Stomach (tissue), 9 donors: Measurements from ENCODE around the gene SPAG17. TPM values are rescaled to one million over a fixed set of nuclear protein-coding genes. Genes with fewer than 3 reads are reported as not detected.

Experiments used
- DNase-seq, 2 donors: peaks; one replicate each; pipeline versions ENCODE4 v3.0.0 to v3.0.0-alpha.2; 2013 to 2019
- H3K27ac ChIP-seq, 5 donors: fragments of 200-600 bp in 4 of 5; sonication (generic) in 4 of 5; one replicate each; pipeline ENCODE4 v1.5.1; 2013 to 2019; ENCODE audit warnings: mild to moderate bottlenecking in 1 of 5, moderate library complexity in 1 of 5
- H3K27me3 ChIP-seq, 3 donors: fragments of 200-600 bp; sonication (generic); one replicate each; pipeline ENCODE4 v1.5.1; 2017 to 2019; ENCODE audit warnings: mixed run types in 1 of 3
- H3K36me3 ChIP-seq, 4 donors: fragments of 200-600 bp; sonication (generic); 1 replicate in 3 of 4; 2 replicates in 1 of 4; pipeline ENCODE4 v1.5.1; 2016 to 2019
- H3K4me1 ChIP-seq, 4 donors: fragments of 200-600 bp; sonication (generic); one replicate each; pipeline ENCODE4 v1.5.1; 2016 to 2019
- H3K4me3 ChIP-seq, 4 donors: fragments of 200-600 bp; sonication (generic) in 3 of 4; one replicate each; pipeline ENCODE4 v1.5.1; 2016 to 2019; ENCODE audit warnings: mild to moderate bottlenecking in 1 of 4
- H3K9me3 ChIP-seq, 4 donors: fragments of 200-600 bp; sonication (generic); one replicate each; pipeline ENCODE4 v1.5.1; 2016 to 2019
- EP300 ChIP-seq: sonication (generic); formaldehyde crosslinking; IDR thresholded peaks from one replicate; pipeline ENCODE4 v1.6.1; 2017; ENCODE audit warnings: antibody characterized with exemption
- POLR2A ChIP-seq, 4 donors: fragments of 450-650 bp; IDR thresholded peaks; one replicate each; pipeline ENCODE4 v1.6.1; 2016; ENCODE audit warnings: antibody characterized with exemption in 4 of 4, control low read depth in 2 of 4, mild to moderate bottlenecking in 1 of 4, moderate library complexity in 1 of 4
- POLR2AphosphoS5 ChIP-seq, 3 donors: sonication (generic); formaldehyde crosslinking; IDR thresholded peaks; one replicate each; pipeline ENCODE4 v1.6.1; 2016; ENCODE audit warnings: antibody characterized with exemption in 3 of 3
- WGBS, 5 donors: extraction: QIAGEN DNeasy Blood & Tissue Kit in 3 of 5; methylation state at CpG; one replicate each; pipeline versions ENCODE4 v1.1.5 to v1.1.7; 2013 to 2018; 5-methylcytosine and 5-hydroxymethylcytosine counted together
- intact Hi-C: fragments of 100-400 bp; cut with DNase I; formaldehyde crosslinking; loops from one replicate; pipeline ENCODE4 v1.15.1; 2023; ENCODE audit warnings: low total_unique reads
- polyA plus RNA-seq, 3 donors: library from polyadenylated mRNA; stranded (reverse); fragments of 200-250 nt; gene quantifications; one replicate each; pipeline ENCODE4 v1.2.3, GENCODE V29; 2013
- total RNA-seq, 5 donors: library from RNA; depleted of rRNA; stranded (reverse); fragments of >200 nt; gene quantifications; one replicate each; pipeline versions ENCODE4 v1.1.0 to v1.2.3, GENCODE V29; 2014 to 2016
- TF ChIP-seq, protein P1 (sequence below), 7 experiments: fragments of 450-650 bp in 4 of 7; fragments of 200-600 bp in 3 of 7; sonication (generic) in 3 of 7; IDR thresholded peaks; one replicate each; pipeline ENCODE4 v1.5.1; 2016 to 2019; ENCODE audit warnings: antibody characterized with exemption in 7 of 7, control low read depth in 2 of 7, mild to moderate bottlenecking in 1 of 7
- donor health status: healthy with polysubstance abuse.
- donor health status: Bipolar disorder and iron deficiency.
- donor health status: healthy.

SPAG17 gene
- total and polyA plus RNA-seq, 8 donors = under 0.01 to 8.9 (median 5.0) TPM; not detected in 5

DNA sequence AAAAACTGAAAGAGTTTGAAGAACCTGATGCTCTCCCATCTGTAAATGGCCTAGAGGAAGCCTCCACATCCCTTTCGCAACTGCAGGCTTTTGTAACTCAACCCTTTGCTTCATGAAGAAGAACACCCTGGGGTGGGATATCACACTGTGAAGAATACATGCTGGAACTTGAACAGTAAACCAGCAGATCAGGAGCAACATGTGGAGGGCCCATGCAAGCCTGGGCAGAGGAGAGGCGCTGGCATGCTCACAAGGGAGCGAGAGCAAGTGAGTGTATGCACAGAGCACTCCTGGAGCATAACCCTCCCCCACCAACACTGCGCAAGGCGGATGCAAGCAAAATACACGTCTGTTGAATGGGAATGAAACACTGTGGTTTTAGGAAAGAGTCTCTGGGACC lies 24.6 kb upstream of the SPAG17 start:
- no peak overlapping the region for H3K4me3 ChIP-seq
- TF ChIP-seq EP300 = no peak

DNA sequence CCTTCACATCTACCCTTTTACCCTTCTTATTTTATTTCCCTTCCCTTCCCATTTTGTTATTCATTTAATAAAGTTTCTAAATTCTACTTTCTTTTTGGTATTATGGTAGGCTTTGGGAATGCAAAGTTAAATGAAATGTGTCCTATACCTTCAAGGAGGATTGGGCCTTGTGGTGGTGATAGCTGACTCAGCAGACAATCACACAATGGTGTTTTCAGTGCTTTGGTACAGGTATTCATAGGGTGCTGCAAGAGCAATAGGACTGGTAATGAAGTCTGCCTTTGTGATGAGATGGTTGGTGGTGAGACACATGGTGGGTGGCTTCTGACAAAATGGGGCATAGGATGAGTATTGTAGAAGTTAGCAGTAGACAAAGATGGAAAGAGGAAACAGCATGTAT lies 21.9 kb upstream of the SPAG17 start:
- H3K9me3 ChIP-seq = peaks cover 0 to under 1% (median 0%) of the 10 kb centered on the region in 4 donors
- DNase-seq = no peak
- TF ChIP-seq POLR2AphosphoS5 (IDR thresholded peaks at IDR 0.05) (no peak), POLR2A (IDR thresholded peaks at IDR 0.05) (no peak), EP300 (no peak)
- TF ChIP-seq, protein P1, sequence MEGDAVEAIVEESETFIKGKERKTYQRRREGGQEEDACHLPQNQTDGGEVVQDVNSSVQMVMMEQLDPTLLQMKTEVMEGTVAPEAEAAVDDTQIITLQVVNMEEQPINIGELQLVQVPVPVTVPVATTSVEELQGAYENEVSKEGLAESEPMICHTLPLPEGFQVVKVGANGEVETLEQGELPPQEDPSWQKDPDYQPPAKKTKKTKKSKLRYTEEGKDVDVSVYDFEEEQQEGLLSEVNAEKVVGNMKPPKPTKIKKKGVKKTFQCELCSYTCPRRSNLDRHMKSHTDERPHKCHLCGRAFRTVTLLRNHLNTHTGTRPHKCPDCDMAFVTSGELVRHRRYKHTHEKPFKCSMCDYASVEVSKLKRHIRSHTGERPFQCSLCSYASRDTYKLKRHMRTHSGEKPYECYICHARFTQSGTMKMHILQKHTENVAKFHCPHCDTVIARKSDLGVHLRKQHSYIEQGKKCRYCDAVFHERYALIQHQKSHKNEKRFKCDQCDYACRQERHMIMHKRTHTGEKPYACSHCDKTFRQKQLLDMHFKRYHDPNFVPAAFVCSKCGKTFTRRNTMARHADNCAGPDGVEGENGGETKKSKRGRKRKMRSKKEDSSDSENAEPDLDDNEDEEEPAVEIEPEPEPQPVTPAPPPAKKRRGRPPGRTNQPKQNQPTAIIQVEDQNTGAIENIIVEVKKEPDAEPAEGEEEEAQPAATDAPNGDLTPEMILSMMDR (IDR thresholded peaks at IDR 0.05) = no peak
- intact Hi-C loops = no loop called here
- H3K27ac ChIP-seq = no peak overlapping the region
- H3K4me3 ChIP-seq = no peak overlapping the region
- no peaks in the 10 kb centered on the region for H3K36me3 ChIP-seq
- H3K27me3 ChIP-seq = no peaks in the 10 kb centered on the region
- H3K4me1 ChIP-seq = no peaks in the 10 kb centered on the region

More for the DNA sequence above, 24.6 kb upstream of the SPAG17 start:
- no peak overlapping the region for H3K27ac ChIP-seq
- H3K9me3 ChIP-seq = peaks cover 0 to 5% (median 0%) of the 10 kb centered on the region in 4 donors
- no peaks in the 10 kb centered on the region for H3K27me3 ChIP-seq
- DNase-seq = peak in 1 of 2 donors; percentile 6
- intact Hi-C loops = no loop called here
- H3K4me1 ChIP-seq = no peaks in the 10 kb centered on the region
- H3K36me3 ChIP-seq = no peaks in the 10 kb centered on the region
- 72 to 79% (median 78%) methylated on average over 6 of the region's 6 CpGs for WGBS, 5 donors

DNA sequence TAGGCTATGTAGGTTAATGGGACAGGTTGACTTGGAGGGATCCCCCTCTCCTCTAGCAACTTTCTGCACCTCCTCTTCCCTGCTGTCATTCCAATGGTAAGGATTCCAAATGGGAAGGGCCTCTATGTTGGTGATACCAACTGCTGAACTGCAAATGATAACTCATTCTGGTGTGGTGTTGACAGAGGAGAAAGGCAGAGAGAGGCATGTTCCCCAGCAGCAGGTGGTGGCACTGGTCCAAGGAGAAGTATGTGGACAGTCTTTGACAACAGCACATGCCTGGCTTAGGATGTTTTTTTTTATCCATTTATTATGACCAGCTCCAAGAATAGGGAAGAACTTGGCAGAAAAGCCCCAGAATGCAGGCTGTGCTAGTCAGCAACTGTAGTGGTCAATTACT lies 19.6 kb upstream of the SPAG17 start:
- TF ChIP-seq, protein P1 (IDR thresholded peaks at IDR 0.05) = no peak
- TF ChIP-seq POLR2AphosphoS5 (IDR thresholded peaks at IDR 0.05) (no peak), POLR2A (IDR thresholded peaks at IDR 0.05) (no peak), EP300 (no peak)
- no peak for DNase-seq
- Histone ChIP-seq H3K36me3 (no peaks in the 10 kb centered on the region), H3K9me3 (no peaks in the 10 kb centered on the region), H3K4me1 (no peaks in the 10 kb centered on the region), H3K27me3 (no peaks in the 10 kb centered on the region), H3K27ac (no peak overlapping the region), H3K4me3 (no peak overlapping the region)
- intact Hi-C loops = no loop called here

DNA sequence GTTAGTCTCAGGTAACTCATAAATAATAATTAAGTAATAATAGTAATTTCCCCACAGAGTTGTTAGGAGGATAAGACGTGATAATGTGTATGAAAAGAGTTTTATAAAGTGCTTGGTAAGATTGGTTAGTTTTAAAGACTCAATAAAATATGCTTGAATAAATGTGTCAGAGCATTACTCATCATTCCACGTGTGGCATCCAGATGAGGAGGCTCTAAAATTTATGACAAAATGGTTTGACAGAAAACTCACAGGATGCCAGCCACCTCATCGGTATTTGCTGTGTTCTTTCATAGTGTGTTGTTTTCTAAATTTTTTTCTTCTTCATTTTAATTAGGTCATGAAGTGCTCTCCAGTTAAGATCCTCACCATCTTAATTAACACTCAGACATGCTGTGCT lies 19.1 kb upstream of the SPAG17 start:
- intact Hi-C loops = no loop called here
- no peaks in the 10 kb centered on the region for H3K9me3 ChIP-seq
- TF ChIP-seq, protein P1 (IDR thresholded peaks at IDR 0.05) = no peak
- TF ChIP-seq EP300 (no peak), POLR2A (IDR thresholded peaks at IDR 0.05) (no peak), POLR2AphosphoS5 (IDR thresholded peaks at IDR 0.05) (no peak)
- no peak overlapping the region for H3K27ac ChIP-seq
- H3K4me3 ChIP-seq = no peak overlapping the region
- H3K27me3 ChIP-seq = no peaks in the 10 kb centered on the region
- WGBS, 5 donors = 76 to 85% (median 79%) methylated on average over 3 of the region's 3 CpGs
- H3K36me3 ChIP-seq = no peaks in the 10 kb centered on the region
- no peak for DNase-seq
- H3K4me1 ChIP-seq = no peaks in the 10 kb centered on the region

DNA sequence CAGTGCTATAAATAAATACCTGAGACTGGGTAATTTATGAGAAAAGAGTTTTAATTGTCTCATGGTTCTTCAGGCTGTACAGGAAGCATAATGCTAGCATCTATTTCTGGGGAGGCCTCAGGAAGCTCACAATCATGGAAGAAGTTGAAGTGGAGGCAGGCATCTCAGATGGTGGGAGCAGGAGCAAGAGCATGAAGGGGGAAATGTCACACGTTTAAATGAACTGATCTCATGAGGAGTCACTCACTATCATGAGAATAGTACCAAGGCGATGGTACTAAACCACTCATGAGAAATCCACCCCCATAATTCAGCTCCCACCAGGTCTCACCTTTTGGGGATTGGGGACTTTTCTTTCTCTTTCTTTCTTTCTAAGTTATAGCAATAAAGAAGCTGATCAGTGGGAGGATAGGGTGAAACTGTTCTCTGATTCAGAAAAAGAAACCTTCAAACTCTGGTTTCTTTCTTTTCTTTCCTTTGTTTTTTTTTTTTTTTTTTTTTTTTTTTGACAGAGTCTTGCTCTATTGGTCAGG lies 17.1 kb upstream of the SPAG17 start:
- no peak for DNase-seq
- Histone ChIP-seq H3K27me3 (no peaks in the 10 kb centered on the region), H3K4me3 (no peak overlapping the region), H3K4me1 (no peaks in the 10 kb centered on the region), H3K9me3 (no peaks in the 10 kb centered on the region), H3K27ac (no peak overlapping the region), H3K36me3 (no peaks in the 10 kb centered on the region)
- TF ChIP-seq, protein P1 (IDR thresholded peaks at IDR 0.05) = no peak
- TF ChIP-seq POLR2A (IDR thresholded peaks at IDR 0.05) = no peak
- TF ChIP-seq POLR2AphosphoS5 (IDR thresholded peaks at IDR 0.05) = no peak
- WGBS, 5 donors = 59 to 86% (median 72%) methylated on average over 2 of the region's 2 CpGs
- intact Hi-C loops = no loop called here
